ENCODE data around the gene ZBTB2. TPM values are rescaled to one million over a fixed set of nuclear protein-coding genes. Genes with fewer than 3 reads are reported as not detected.
A peak's percentile ranks its signal among the peaks of the same experiment; 100 is the strongest.

The ZBTB2 gene
- total RNA-seq, 1 experiment from 2014 or later: 16.2 TPM

GRCh38 chr6:151335930-151336329, 55.4 kb downstream of the ZBTB2 start:
- CTCF ChIA-PET: no interaction called here
- H3K4me1 ChIP-seq (ENCODE audit: control insufficient read depth, insufficient read depth, low read length): no peaks in the 10 kb centered on the region; the same call in 1 of the 2 replicates
- POLR2A ChIA-PET: interaction anchor here (0.6 kb wide), 1 partner anchor 321 kb away, joined by 3 read pairs; no protein-coding TSS in a partner anchor

DNA sequence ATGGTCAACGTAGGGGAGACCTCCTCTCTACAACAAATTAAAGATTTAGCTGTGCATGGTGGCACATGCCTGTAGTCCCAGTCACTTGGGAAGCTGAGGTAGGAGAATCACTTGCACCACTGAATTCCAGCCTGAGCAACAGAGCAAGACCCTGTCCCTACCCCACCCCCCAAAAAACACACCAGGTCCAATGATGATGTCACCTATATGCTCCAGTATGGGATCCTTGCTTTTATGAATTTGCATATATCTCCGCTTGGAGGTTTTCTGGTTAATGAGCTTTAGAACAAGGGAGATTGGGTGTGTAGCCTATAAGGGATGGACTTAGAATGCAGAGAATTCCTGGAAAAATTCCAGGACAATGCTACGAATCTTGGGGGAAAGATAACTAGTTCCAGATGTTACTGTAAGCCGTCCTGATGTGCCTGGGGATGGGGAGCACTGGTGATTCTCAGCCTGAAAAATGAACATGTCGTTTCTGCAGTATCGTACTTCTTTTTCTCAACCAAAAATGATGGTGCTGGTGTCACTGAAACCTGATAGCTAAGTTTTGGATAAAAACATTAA, 61.1 kb downstream of the ZBTB2 start:
- H3K36me3 ChIP-seq (ENCODE audit: control insufficient read depth, insufficient read depth, low read length): no peaks in the 10 kb centered on the region
- CTCF ChIA-PET: interaction anchor here (0.6 kb wide), 1 partner anchor 123 kb away, joined by 3 read pairs; no protein-coding TSS in a partner anchor
- no peaks in the 10 kb centered on the region for H3K9me3 ChIP-seq (ENCODE audit: control insufficient read depth, insufficient read depth, low read depth, low read length)
- no TSS peak for BruUV-seq (replicated peaks)
- POLR2A ChIA-PET: no interaction called here
- TF ChIP-seq, protein P1, sequence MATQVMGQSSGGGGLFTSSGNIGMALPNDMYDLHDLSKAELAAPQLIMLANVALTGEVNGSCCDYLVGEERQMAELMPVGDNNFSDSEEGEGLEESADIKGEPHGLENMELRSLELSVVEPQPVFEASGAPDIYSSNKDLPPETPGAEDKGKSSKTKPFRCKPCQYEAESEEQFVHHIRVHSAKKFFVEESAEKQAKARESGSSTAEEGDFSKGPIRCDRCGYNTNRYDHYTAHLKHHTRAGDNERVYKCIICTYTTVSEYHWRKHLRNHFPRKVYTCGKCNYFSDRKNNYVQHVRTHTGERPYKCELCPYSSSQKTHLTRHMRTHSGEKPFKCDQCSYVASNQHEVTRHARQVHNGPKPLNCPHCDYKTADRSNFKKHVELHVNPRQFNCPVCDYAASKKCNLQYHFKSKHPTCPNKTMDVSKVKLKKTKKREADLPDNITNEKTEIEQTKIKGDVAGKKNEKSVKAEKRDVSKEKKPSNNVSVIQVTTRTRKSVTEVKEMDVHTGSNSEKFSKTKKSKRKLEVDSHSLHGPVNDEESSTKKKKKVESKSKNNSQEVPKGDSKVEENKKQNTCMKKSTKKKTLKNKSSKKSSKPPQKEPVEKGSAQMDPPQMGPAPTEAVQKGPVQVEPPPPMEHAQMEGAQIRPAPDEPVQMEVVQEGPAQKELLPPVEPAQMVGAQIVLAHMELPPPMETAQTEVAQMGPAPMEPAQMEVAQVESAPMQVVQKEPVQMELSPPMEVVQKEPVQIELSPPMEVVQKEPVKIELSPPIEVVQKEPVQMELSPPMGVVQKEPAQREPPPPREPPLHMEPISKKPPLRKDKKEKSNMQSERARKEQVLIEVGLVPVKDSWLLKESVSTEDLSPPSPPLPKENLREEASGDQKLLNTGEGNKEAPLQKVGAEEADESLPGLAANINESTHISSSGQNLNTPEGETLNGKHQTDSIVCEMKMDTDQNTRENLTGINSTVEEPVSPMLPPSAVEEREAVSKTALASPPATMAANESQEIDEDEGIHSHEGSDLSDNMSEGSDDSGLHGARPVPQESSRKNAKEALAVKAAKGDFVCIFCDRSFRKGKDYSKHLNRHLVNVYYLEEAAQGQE (IDR thresholded peaks at IDR 0.05; ENCODE audit: insufficient read depth in 1 of 2, low read depth in 2 of 2, low read length in 1 of 2): no peak
- no peak for TF ChIP-seq TCF7L2 (IDR thresholded peaks at IDR 0.05; ENCODE audit: low read depth, low read length)
- TF ChIP-seq, protein P2, sequence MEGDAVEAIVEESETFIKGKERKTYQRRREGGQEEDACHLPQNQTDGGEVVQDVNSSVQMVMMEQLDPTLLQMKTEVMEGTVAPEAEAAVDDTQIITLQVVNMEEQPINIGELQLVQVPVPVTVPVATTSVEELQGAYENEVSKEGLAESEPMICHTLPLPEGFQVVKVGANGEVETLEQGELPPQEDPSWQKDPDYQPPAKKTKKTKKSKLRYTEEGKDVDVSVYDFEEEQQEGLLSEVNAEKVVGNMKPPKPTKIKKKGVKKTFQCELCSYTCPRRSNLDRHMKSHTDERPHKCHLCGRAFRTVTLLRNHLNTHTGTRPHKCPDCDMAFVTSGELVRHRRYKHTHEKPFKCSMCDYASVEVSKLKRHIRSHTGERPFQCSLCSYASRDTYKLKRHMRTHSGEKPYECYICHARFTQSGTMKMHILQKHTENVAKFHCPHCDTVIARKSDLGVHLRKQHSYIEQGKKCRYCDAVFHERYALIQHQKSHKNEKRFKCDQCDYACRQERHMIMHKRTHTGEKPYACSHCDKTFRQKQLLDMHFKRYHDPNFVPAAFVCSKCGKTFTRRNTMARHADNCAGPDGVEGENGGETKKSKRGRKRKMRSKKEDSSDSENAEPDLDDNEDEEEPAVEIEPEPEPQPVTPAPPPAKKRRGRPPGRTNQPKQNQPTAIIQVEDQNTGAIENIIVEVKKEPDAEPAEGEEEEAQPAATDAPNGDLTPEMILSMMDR (IDR thresholded peaks at IDR 0.05): no peak
- no peak for TF ChIP-seq SIN3A (IDR thresholded peaks at IDR 0.05; ENCODE audit: borderline replicate concordance, insufficient read depth, low read depth, low read length)
- no peak for TF ChIP-seq POLR2AphosphoS5 (IDR thresholded peaks at IDR 0.05; ENCODE audit: low read depth, low read length)
- DNase-seq (ENCODE audit: low read depth, low spot score) (no peak), ATAC-seq (no peak)
- peak overlapping the region in 1 of 2 experiments; percentile 85; a peak in 2 of 4 replicates for H3K4me3 ChIP-seq (ENCODE audit: low read depth in 2 of 2, low read length in 2 of 2)
- H3K27me3 ChIP-seq (ENCODE audit: control insufficient read depth, insufficient read depth, low read length): no peaks in the 10 kb centered on the region
- in situ Hi-C loops (cut with HindIII; ENCODE audit: low pct_unique_long_range_greater_than_20kb, low sequenced_read_pairs) (no loop called here), intact Hi-C loops (cut with micrococcal nuclease; ENCODE audit: unreplicated experiment) (no loop called here)
- peaks cover 8% of the 10 kb centered on the region for H3K4me1 ChIP-seq (ENCODE audit: control insufficient read depth, insufficient read depth, low read length)
- peak overlapping the region; percentile 57; the same call in 1 of the 2 replicates for H3K27ac ChIP-seq (ENCODE audit: low read length)

More at GRCh38 chr6:151335930-151336329, 55.4 kb downstream of the ZBTB2 start:
- DNase-seq (ENCODE audit: low read depth, low spot score): no peak
- no TSS peak for BruUV-seq (replicated peaks)
- Histone ChIP-seq H3K27me3 (ENCODE audit: control insufficient read depth, insufficient read depth, low read length) (no peaks in the 10 kb centered on the region), H3K4me3 (ENCODE audit: low read depth in 2 of 2, low read length in 2 of 2) (no peak overlapping the region), H3K36me3 (ENCODE audit: control insufficient read depth, insufficient read depth, low read length) (no peaks in the 10 kb centered on the region), H3K9me3 (ENCODE audit: control insufficient read depth, insufficient read depth, low read depth, low read length) (no peaks in the 10 kb centered on the region), H3K27ac (ENCODE audit: low read length) (no peak overlapping the region)
- in situ Hi-C loops (cut with HindIII; ENCODE audit: low pct_unique_long_range_greater_than_20kb, low sequenced_read_pairs) (no loop called here), intact Hi-C loops (cut with micrococcal nuclease; ENCODE audit: unreplicated experiment) (loop anchor here (2.0 kb wide), 1 partner anchor 443 kb away; no protein-coding TSS in a partner anchor)
- ATAC-seq: no peak
- TF ChIP-seq SIN3A (IDR thresholded peaks at IDR 0.05; ENCODE audit: borderline replicate concordance, insufficient read depth, low read depth, low read length) (no peak), POLR2AphosphoS5 (IDR thresholded peaks at IDR 0.05; ENCODE audit: low read depth, low read length) (no peak), TCF7L2 (IDR thresholded peaks at IDR 0.05; ENCODE audit: low read depth, low read length) (no peak)
- TF ChIP-seq, protein P2 (IDR thresholded peaks at IDR 0.05): no peak
- TF ChIP-seq, protein P1 (IDR thresholded peaks at IDR 0.05; ENCODE audit: insufficient read depth in 1 of 2, low read depth in 2 of 2, low read length in 1 of 2): no peak
